Adipocyte (in vitro differentiated cells): ENCODE data around the gene UBAP2L.
"Not testable (repeated sequence)": the region's sequence is repeated elsewhere in the genome, so short reads cannot be mapped to it uniquely, and the experiment has no call there.

Source experiments
- DNase-seq: peaks from one replicate; pipeline ENCODE4 v3.0.0-alpha.2; 2015; ENCODE audit warnings: low read depth
- H3K27me3 ChIP-seq: replicated peaks from 2 replicates; pipeline ENCODE4 v1.7.0; 2013; ENCODE audit warnings: mild to moderate bottlenecking, low read length, moderate library complexity; ENCODE audit not compliant: control insufficient read depth, insufficient read depth
- H3K36me3 ChIP-seq: 2 replicates; pipeline ENCODE4 v1.7.0; 2013; ENCODE audit warnings: low read length, mild to moderate bottlenecking, moderate library complexity; ENCODE audit not compliant: control insufficient read depth, insufficient read depth, severe bottlenecking
- H3K4me1 ChIP-seq: 2 replicates; pipeline ENCODE4 v1.7.0; 2013; ENCODE audit warnings: mild to moderate bottlenecking, low read length, moderate library complexity; ENCODE audit not compliant: control insufficient read depth, insufficient read depth
- H3K4me3 ChIP-seq: 2 replicates; pipeline ENCODE4 v1.7.0; 2013; ENCODE audit warnings: mild to moderate bottlenecking, low read length, moderate library complexity
- H3K9ac ChIP-seq: 2 replicates; pipeline ENCODE4 v1.7.0; 2013; ENCODE audit warnings: mild to moderate bottlenecking, low read length, moderate library complexity
- H3K9me3 ChIP-seq: 2 replicates; pipeline ENCODE4 v1.7.0; 2013; ENCODE audit warnings: mild to moderate bottlenecking, low read length, moderate library complexity; ENCODE audit not compliant: control insufficient read depth

The UBAP2L gene

GRCh38 chr1:154225370-154225769 lies 4.6 kb downstream of the UBAP2L start:
- Histone ChIP-seq H3K4me1 (peaks cover 31% of the 10 kb centered on the region), H3K36me3 (peaks cover 53% of the 10 kb centered on the region), H3K4me3 (no peak overlapping the region), H3K9ac (no peak overlapping the region), H3K9me3 (no peaks in the 10 kb centered on the region), H3K27me3 (no peaks in the 10 kb centered on the region)
- no peak for DNase-seq

DNA sequence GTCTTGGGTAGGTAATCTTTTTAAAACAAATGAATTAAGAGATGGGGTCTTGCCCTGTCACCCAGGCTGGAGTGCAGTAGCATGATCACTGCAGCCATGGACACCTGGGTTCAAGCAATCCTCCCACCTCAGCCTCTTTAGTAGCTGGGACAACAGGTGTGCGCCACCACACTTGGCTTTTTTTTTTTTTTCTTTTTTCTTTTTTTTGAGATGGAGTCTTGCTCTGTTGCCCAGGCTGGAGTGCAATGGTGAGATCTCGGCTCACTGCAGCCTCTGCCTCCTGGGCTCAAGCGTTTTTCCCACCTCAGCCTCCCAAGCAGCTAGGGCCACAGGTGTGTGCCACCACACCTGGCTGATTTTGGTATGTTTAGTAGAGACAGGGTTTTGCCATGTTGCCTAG lies 10.4 kb downstream of the UBAP2L start:
- H3K36me3 ChIP-seq, result peaks cover 96% of the 10 kb centered on the region

GRCh38 chr1:154233127-154233526 lies 12.4 kb downstream of the UBAP2L start:
- not testable (repeated sequence) for H3K9me3 ChIP-seq
- H3K36me3 ChIP-seq, result peaks cover 96% of the 10 kb centered on the region

More for the DNA sequence above, 10.4 kb downstream of the UBAP2L start:
- not testable (repeated sequence) for H3K4me3 ChIP-seq, H3K27me3 ChIP-seq, H3K9ac ChIP-seq, H3K9me3 ChIP-seq, DNase-seq, H3K4me1 ChIP-seq

GRCh38 chr1:154236855-154237254 lies 16.1 kb downstream of the UBAP2L start:
- Histone ChIP-seq H3K9me3 (no peaks in the 10 kb centered on the region), H3K36me3 (peaks cover 94% of the 10 kb centered on the region), H3K9ac (peak overlapping the region; percentile 11), H3K4me3 (no peak overlapping the region), H3K27me3 (no peaks in the 10 kb centered on the region), H3K4me1 (peaks cover 13% of the 10 kb centered on the region)
- no peak for DNase-seq

More at GRCh38 chr1:154233127-154233526, 12.4 kb downstream of the UBAP2L start:
- H3K4me1 ChIP-seq, result peaks cover 13% of the 10 kb centered on the region
- not testable (repeated sequence) for H3K9ac ChIP-seq, H3K27me3 ChIP-seq, DNase-seq, H3K4me3 ChIP-seq

DNA sequence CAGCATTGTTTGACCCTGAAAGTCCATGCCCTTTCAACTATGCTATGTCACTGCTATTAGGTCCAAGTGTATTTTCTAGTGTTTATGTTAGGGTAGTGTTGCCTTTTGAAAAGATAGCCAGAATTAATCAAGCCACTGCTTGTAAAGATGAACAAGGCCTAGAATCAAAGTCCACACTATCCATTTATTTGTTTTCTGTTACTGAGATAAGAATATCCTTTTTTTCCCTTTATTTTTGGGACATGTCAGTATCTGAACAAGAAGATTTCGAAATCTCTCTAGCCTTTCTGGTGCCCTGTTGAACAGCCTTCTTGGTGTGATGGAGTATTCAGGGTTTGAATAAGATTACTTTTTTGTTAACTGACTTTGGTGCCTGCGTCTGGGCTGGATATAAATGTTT lies 16.7 kb downstream of the UBAP2L start:
- no peak for DNase-seq
- Histone ChIP-seq H3K4me1 (peaks cover 13% of the 10 kb centered on the region), H3K9ac (peak overlapping the region; percentile 11), H3K9me3 (no peaks in the 10 kb centered on the region), H3K27me3 (no peaks in the 10 kb centered on the region), H3K4me3 (no peak overlapping the region), H3K36me3 (peaks cover 94% of the 10 kb centered on the region)

DNA sequence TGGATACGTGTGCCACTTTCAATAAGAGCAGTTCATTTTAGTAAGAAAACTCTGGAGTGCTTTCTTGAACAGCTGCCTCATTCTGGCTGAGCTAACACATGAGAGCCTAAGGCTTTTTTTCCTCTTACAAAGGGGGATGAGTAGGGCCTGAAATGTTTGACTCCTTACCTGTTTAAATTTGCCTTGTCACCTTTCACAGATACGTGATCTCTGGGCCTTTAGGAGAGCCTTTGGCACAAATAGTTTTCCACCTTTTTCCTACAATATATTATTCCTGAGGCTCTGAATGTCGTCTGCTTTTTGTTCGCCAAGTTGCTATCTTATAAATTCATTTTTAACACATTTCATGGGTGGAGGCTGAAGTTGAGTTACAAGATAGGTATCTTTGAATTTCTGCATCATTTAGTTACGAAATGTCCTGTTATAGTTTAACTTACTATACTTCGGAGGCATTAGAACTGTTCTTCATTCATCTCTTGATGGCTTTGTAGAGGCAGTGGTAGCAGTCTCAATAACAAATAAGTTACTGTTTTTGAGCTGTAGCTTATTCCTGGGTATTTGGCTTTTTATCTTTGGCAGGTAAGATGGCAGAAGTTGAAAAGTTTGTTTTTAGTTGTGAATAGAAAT lies 17.2 kb downstream of the UBAP2L start:
- Histone ChIP-seq H3K9ac (no peak overlapping the region), H3K4me3 (no peak overlapping the region), H3K9me3 (no peaks in the 10 kb centered on the region), H3K27me3 (no peaks in the 10 kb centered on the region), H3K36me3 (peaks cover 94% of the 10 kb centered on the region), H3K4me1 (peaks cover 13% of the 10 kb centered on the region)
- no peak for DNase-seq

- no peaks in the 10 kb centered on the region for H3K9me3 ChIP-seq
- H3K4me3 ChIP-seq, result no peak overlapping the region
- no peak overlapping the region for H3K9ac ChIP-seq
- no peaks in the 10 kb centered on the region for H3K27me3 ChIP-seq
- peaks cover 98% of the 10 kb centered on the region for H3K36me3 ChIP-seq
- no peak for DNase-seq
- H3K4me1 ChIP-seq, result peaks cover 13% of the 10 kb centered on the region
Observed at GRCh38 chr1:154239491-154239890, 18.7 kb downstream of the UBAP2L start.

DNA sequence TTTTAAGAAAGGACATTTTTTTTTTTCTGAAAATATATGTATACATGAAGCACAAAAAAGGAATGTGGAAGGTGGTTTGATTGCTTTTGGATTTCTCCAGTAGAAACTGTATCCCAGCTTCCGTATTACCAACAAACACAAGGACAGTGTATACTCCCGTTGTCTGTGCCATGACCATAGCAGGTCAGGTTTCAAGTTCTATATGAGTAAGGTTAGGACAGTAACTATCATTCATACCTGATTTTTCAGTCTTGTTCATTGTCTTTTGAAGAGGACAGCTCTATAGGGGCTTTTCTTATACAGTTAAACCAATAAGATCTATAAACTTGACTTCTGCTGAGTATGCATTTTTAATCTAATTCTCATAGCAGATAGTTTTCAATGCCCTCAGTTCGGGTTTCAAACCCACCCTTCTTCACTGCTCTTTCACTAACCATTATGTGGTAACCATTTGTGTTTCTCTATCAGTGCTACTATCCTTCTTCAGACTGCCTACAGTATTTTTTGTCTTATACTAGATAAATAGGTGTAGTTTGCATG lies 19.6 kb downstream of the UBAP2L start:
- peaks cover 98% of the 10 kb centered on the region for H3K36me3 ChIP-seq

GRCh38 chr1:154241703-154242351 lies 21.1 kb downstream of the UBAP2L start:
- H3K9me3 ChIP-seq, result no peaks in the 10 kb centered on the region
- DNase-seq, result peak; percentile 8

More for the DNA sequence above, 19.6 kb downstream of the UBAP2L start:
- no peak overlapping the region for H3K9ac ChIP-seq
- no peak for DNase-seq
- peaks cover 13% of the 10 kb centered on the region for H3K4me1 ChIP-seq
- H3K4me3 ChIP-seq, result no peak overlapping the region
- no peaks in the 10 kb centered on the region for H3K27me3 ChIP-seq
- no peaks in the 10 kb centered on the region for H3K9me3 ChIP-seq

GRCh38 chr1:154253671-154254070 lies 32.9 kb downstream of the UBAP2L start:
- Histone ChIP-seq H3K4me3 (no peak overlapping the region), H3K27me3 (no peaks in the 10 kb centered on the region), H3K9ac (no peak overlapping the region), H3K36me3 (peaks cover 99% of the 10 kb centered on the region), H3K4me1 (peaks cover 3% of the 10 kb centered on the region), H3K9me3 (no peaks in the 10 kb centered on the region)
- no peak for DNase-seq

More at GRCh38 chr1:154241703-154242351, 21.1 kb downstream of the UBAP2L start:
- Histone ChIP-seq H3K36me3 (peaks cover 98% of the 10 kb centered on the region), H3K9ac (no peak overlapping the region), H3K27me3 (no peaks in the 10 kb centered on the region), H3K4me3 (no peak overlapping the region), H3K4me1 (peaks cover 10% of the 10 kb centered on the region)

DNA sequence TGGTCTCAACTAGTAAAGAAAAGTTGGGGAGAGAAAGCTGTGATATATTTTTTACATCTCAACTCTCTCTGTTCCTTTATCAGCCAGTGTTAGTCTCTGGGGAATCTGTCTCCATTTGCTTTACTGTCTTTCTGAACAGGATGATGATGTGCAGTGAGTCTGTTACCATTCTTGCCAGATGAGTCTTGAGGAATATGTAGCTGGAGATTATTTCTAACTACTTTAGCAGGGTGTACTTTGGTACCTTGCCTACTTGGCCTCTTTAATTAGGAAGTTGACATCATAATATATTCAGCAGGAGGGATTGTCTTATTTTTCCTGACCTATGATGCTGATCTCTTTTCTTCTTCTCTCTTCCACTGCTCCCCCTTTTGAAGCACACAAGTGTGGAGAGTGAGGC lies 35.9 kb downstream of the UBAP2L start:
- Histone ChIP-seq H3K9ac (no peak overlapping the region), H3K36me3 (peaks cover 99% of the 10 kb centered on the region)

More for the DNA sequence above, 35.9 kb downstream of the UBAP2L start:
- Histone ChIP-seq H3K4me3 (no peak overlapping the region), H3K4me1 (peaks cover 6% of the 10 kb centered on the region), H3K9me3 (no peaks in the 10 kb centered on the region), H3K27me3 (no peaks in the 10 kb centered on the region)
- no peak for DNase-seq
